LHCN-M2 (cell line): ENCODE data around the gene CHODL. TPM values are rescaled to one million over a fixed set of nuclear protein-coding genes. Genes with fewer than 3 reads are reported as not detected.

Experiments used
- DNase-seq: peaks from one replicate; pipeline ENCODE4 v3.0.0-alpha.2; 2012; ENCODE audit warnings: low read depth
- total RNA-seq: library from RNA; depleted of rRNA; stranded (reverse); fragments of >200 nt; gene quantifications from 2 replicates; pipeline ENCODE4 v1.2.3, GENCODE V29; 2014; rRNA removed

The CHODL gene
- total RNA-seq, 1 experiment from 2014 or later, result not detected

DNA sequence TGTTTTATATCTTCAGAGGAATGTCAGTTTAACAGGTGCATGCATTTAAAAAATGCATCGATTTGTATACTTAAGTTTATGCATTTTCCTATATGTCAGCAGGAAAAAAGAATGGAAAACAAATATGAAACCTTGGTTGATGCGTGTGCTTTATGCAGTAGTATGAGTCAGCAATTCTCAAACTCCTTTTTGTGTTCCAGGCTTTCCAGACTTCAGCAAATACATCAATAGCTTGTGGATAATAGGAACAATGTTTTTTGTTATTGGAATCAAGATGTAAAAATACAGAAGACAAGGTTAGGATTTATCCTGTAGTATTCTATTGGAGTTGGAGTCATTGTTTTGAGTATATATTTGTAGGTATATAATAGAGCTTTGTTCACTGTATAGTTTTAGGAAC, 45.2 kb downstream of the CHODL start:
- DNase-seq, result no peak

- DNase-seq, result no peak
Observed at GRCh38 chr21:18294100-18294499, 49.5 kb downstream of the CHODL start.

GRCh38 chr21:18298228-18298627, 53.6 kb downstream of the CHODL start:
- DNase-seq, result peak; percentile 19

Other genes with a start within 250 kb of the CHODL start
- gene TMPRSS15, start 159.0 kb downstream of the CHODL start, total RNA-seq, result not detected in 2 replicates